Measurements from ENCODE around the gene TEX52.
A peak's percentile ranks its signal among the peaks of the same experiment; 100 is the strongest.

TEX52 gene

DNA sequence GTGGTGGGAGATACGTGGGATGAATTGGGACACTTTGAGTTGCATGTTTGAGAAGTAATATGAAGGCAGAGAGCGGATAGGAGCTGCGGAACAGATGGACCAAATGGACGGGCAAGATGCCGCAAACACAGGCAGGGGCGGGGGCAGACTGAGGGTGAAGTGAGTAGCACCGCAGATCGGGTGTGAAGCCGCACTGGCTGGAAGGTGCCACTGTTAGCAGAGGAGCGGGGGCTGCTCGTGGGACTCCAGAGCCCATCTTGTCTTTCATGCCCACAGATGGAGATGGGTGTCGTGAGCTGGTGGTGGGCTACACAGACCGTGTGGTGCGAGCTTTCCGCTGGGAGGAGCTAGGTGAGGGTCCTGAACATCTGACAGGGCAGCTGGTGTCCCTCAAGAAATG is 37.0 kb downstream of the TEX52 start:
- no peak for TF ChIP-seq EZH2phosphoT487 (conservative IDR thresholded peaks at IDR 0.05; ENCODE audit: low read length)
- TF ChIP-seq, protein P1, sequence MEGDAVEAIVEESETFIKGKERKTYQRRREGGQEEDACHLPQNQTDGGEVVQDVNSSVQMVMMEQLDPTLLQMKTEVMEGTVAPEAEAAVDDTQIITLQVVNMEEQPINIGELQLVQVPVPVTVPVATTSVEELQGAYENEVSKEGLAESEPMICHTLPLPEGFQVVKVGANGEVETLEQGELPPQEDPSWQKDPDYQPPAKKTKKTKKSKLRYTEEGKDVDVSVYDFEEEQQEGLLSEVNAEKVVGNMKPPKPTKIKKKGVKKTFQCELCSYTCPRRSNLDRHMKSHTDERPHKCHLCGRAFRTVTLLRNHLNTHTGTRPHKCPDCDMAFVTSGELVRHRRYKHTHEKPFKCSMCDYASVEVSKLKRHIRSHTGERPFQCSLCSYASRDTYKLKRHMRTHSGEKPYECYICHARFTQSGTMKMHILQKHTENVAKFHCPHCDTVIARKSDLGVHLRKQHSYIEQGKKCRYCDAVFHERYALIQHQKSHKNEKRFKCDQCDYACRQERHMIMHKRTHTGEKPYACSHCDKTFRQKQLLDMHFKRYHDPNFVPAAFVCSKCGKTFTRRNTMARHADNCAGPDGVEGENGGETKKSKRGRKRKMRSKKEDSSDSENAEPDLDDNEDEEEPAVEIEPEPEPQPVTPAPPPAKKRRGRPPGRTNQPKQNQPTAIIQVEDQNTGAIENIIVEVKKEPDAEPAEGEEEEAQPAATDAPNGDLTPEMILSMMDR (IDR thresholded peaks at IDR 0.05; ENCODE audit: insufficient read depth, low read length, poor library complexity, severe bottlenecking) = no peak
- peaks cover 3% of the 10 kb centered on the region; the same call in 1 of the 2 replicates for H3K36me3 ChIP-seq (ENCODE audit: low read length)

DNA sequence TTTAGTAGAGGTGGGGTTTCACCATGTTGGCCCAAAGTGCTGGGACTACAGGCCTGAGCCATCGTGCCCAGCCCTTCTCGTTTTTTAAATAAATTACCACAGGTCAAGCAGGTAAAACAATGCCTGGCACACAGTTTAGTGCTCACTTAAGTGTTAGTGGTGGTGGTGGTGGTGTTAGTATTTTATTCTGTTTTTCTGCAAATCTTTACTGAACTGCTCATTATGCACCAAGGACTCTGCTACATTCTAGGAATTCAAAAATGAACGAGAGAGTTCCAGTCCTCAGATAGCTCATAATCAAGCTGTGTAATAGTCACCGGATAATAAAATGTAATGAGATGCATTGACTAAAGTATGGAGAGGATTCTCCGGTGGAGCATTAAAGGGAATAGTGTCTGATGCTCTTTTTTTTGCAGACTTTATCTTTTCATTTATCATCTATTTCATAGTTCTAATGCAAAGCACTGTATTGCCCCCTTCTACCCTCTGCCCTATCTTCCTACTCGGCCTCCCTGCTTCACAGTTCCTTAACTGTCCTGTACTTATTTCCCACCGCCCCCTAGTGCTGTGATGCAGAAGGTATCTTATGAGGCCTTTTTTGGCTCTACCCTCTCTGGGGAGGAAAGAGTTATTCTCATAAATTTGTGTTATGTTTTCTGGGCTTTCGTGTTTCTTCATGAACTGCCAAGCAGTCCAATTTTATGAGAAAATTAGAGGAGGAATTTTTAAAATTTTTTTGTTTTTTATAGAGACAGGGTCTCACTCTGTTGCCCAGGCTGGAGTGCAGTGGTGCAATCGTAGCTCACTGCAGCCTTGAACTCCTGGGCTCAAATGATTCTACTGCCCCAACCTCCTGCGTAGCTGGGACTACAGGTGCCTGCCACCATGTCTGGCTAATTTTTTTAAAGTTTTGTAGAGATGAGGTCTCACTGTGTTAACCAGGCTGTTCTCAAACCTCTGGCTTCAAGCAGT is 43.3 kb downstream of the TEX52 start:
- peak overlapping the region; percentile 87 for H3K9ac ChIP-seq (ENCODE audit: low read length)
- peak overlapping the region; percentile 97 for H2AFZ ChIP-seq (ENCODE audit: low read depth, low read length, severe bottlenecking)
- no peaks in the 10 kb centered on the region for H4K20me1 ChIP-seq (ENCODE audit: low read depth, low read length)
- no peak for TF ChIP-seq EZH2phosphoT487 (conservative IDR thresholded peaks at IDR 0.05; ENCODE audit: low read length)
- TF ChIP-seq, protein P1 (IDR thresholded peaks at IDR 0.05; ENCODE audit: insufficient read depth, low read length, poor library complexity, severe bottlenecking) = peak; percentile 57
- H3K9me3 ChIP-seq (ENCODE audit: insufficient read depth, low read length) = no peaks in the 10 kb centered on the region
- H3K4me3 ChIP-seq (ENCODE audit: insufficient read depth, low read length, poor library complexity, severe bottlenecking) = peak overlapping the region; percentile 74
- peaks cover 3% of the 10 kb centered on the region; the same call in 1 of the 2 replicates for H3K36me3 ChIP-seq (ENCODE audit: low read length)
- H3K27me3 ChIP-seq (ENCODE audit: low read length) = no peaks in the 10 kb centered on the region
- H3F3A ChIP-seq (ENCODE audit: insufficient read depth) = peaks cover 6% of the 10 kb centered on the region
- peaks cover 30% of the 10 kb centered on the region for H3K79me2 ChIP-seq (ENCODE audit: insufficient read depth, low read length)
- H3K9me2 ChIP-seq (replicated peaks; ENCODE audit: insufficient read depth, low read length) = no peaks in the 10 kb centered on the region
- H3K27ac ChIP-seq (ENCODE audit: low read depth, low read length) = peak overlapping the region; percentile 77
- peak overlapping the region; percentile 94 for H3K4me2 ChIP-seq (ENCODE audit: low read depth, low read length, poor library complexity, severe bottlenecking)

More for the DNA sequence above, 37.0 kb downstream of the TEX52 start:
- Histone ChIP-seq H3F3A (ENCODE audit: insufficient read depth) (no peaks in the 10 kb centered on the region), H3K9ac (ENCODE audit: low read length) (no peak overlapping the region), H3K79me2 (ENCODE audit: insufficient read depth, low read length) (peaks cover 11% of the 10 kb centered on the region), H2AFZ (ENCODE audit: low read depth, low read length, severe bottlenecking) (no peak overlapping the region), H3K27me3 (ENCODE audit: low read length) (no peaks in the 10 kb centered on the region), H3K9me2 (replicated peaks; ENCODE audit: insufficient read depth, low read length) (no peaks in the 10 kb centered on the region), H3K4me3 (ENCODE audit: insufficient read depth, low read length, poor library complexity, severe bottlenecking) (no peak overlapping the region), H3K9me3 (ENCODE audit: insufficient read depth, low read length) (no peaks in the 10 kb centered on the region), H4K20me1 (ENCODE audit: low read depth, low read length) (no peaks in the 10 kb centered on the region), H3K4me2 (ENCODE audit: low read depth, low read length, poor library complexity, severe bottlenecking) (no peak overlapping the region), H3K27ac (ENCODE audit: low read depth, low read length) (no peak overlapping the region)

DNA sequence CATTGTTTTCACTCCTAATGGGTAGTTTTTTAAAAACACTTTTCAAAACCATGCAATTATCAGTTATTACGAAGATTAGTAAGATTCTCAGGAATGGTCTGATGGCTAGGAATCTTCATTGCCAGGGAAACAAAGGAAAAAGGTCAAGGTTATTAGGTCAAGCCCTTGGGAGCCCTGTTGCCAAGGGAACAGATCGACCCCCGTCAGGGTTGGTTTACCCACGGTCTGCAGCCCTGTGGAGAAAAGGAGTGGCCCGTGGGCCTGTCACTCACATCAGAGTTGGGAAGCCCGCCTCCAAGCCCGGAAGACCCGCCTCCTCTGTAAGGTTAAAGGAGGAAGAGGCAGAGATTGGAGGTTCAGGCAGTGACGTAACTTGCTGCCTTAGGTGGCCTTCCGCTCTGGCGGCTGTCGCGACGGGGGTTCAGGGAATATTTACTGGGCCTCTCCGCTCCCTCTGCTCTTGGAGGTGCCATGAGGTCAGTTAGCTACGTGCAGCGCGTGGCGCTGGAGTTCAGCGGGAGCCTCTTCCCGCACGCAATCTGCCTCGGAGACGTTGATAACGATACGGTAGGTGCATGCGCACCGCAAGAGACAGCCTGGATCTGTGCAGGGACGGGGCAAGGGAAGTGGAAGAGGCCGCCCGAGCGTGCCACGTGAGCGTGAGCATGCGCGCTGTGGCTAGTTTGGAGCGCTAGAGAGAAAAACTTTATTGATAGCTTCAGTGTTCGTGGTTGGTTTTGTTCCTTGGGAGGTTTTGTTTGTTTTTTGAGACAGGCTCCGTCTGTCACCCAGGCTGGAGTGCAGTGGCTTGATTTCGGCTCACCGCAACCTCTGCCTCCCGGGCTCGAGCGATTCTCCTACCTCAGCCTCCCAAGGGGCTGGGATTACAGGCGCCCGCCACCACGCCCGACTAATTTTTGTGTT is 44.3 kb downstream of the TEX52 start, which contains the start of gene ITFG2:
Gene ITFG2 (plus strand): TSS at position 379 of the 924 bp plus-strand sequence. CDS start 93 bp downstream, at position 472.
- no peaks in the 10 kb centered on the region for H4K20me1 ChIP-seq (ENCODE audit: low read depth, low read length)
- peaks cover 30% of the 10 kb centered on the region for H3K79me2 ChIP-seq (ENCODE audit: insufficient read depth, low read length)
- peak within 1 kb of the TSS; percentile 74 for H3K4me3 ChIP-seq (ENCODE audit: insufficient read depth, low read length, poor library complexity, severe bottlenecking)
- TF ChIP-seq, protein P1 (IDR thresholded peaks at IDR 0.05; ENCODE audit: insufficient read depth, low read length, poor library complexity, severe bottlenecking) = no peak
- no peaks in the 10 kb centered on the region for H3K9me3 ChIP-seq (ENCODE audit: insufficient read depth, low read length)
- peak within 1 kb of the TSS; percentile 94 for H3K4me2 ChIP-seq (ENCODE audit: low read depth, low read length, poor library complexity, severe bottlenecking)
- peak within 1 kb of the TSS; percentile 87 for H3K9ac ChIP-seq (ENCODE audit: low read length)
- peak within 1 kb of the TSS; percentile 97 for H2AFZ ChIP-seq (ENCODE audit: low read depth, low read length, severe bottlenecking)
- peak within 1 kb of the TSS; percentile 77 for H3K27ac ChIP-seq (ENCODE audit: low read depth, low read length)
- no peaks in the 10 kb centered on the region for H3K27me3 ChIP-seq (ENCODE audit: low read length)
- H3K9me2 ChIP-seq (replicated peaks; ENCODE audit: insufficient read depth, low read length) = no peaks in the 10 kb centered on the region
- H3F3A ChIP-seq (ENCODE audit: insufficient read depth) = peaks cover 6% of the 10 kb centered on the region
- no peaks in the 10 kb centered on the region for H3K36me3 ChIP-seq (ENCODE audit: low read length)
